Peyer's patch (tissue), 4 donors: ENCODE results near the gene LMAN1. TPM values are rescaled to one million over a fixed set of nuclear protein-coding genes. Genes with fewer than 3 reads are reported as not detected.

Experiments used
- DNase-seq, 3 donors: peaks; one replicate each; pipeline ENCODE4 v3.0.0-alpha.2; 2017 to 2019
- H3K27ac ChIP-seq, 4 donors: fragments of 200-600 bp; sonication (generic); one replicate each; pipeline ENCODE4 v1.5.1; 2016 to 2019
- H3K27me3 ChIP-seq, 2 donors: fragments of 200-600 bp; sonication (generic); one replicate each; pipeline ENCODE4 v1.5.1; 2019
- H3K36me3 ChIP-seq, 3 donors: fragments of 200-600 bp; sonication (generic); one replicate each; pipeline ENCODE4 v1.5.1; 2016 to 2019
- H3K4me1 ChIP-seq, 4 donors: fragments of 200-600 bp; sonication (generic); one replicate each; pipeline ENCODE4 v1.5.1; 2016 to 2019
- H3K4me3 ChIP-seq, 4 donors: fragments of 200-600 bp; sonication (generic); 1 replicate in 3 of 4; 2 replicates in 1 of 4; pipeline ENCODE4 v1.5.1; 2016 to 2019; ENCODE audit warnings: mild to moderate bottlenecking in 1 of 4
- H3K9me3 ChIP-seq, 4 donors: fragments of 200-600 bp; sonication (generic); one replicate each; pipeline ENCODE4 v1.5.1; 2016 to 2019; ENCODE audit warnings: mild to moderate bottlenecking in 1 of 4
- POLR2A ChIP-seq, 2 donors: fragments of 450-650 bp; IDR thresholded peaks; one replicate each; pipeline ENCODE4 v1.5.1; 2017; ENCODE audit warnings: antibody characterized with exemption in 2 of 2, mild to moderate bottlenecking in 2 of 2, moderate library complexity in 2 of 2
- total RNA-seq, 4 donors: library from RNA; depleted of rRNA; stranded (reverse); fragments of >200 nt; gene quantifications; one replicate each; pipeline ENCODE4 v1.1.0, GENCODE V29; 2016
- TF ChIP-seq, protein P1 (sequence below), 6 experiments: fragments of 450-650 bp in 4 of 6; fragments of 200-600 bp in 2 of 6; sonication (generic) in 1 of 6; IDR thresholded peaks; one replicate each; pipeline ENCODE4 v1.5.1; 2017 to 2019; ENCODE audit warnings: antibody characterized with exemption in 6 of 6, mild to moderate bottlenecking in 3 of 6, moderate library complexity in 1 of 6

Gene LMAN1
- total RNA-seq, 4 donors from 2014 or later = 59.7 to 78.5 (median 63.2) TPM

DNA sequence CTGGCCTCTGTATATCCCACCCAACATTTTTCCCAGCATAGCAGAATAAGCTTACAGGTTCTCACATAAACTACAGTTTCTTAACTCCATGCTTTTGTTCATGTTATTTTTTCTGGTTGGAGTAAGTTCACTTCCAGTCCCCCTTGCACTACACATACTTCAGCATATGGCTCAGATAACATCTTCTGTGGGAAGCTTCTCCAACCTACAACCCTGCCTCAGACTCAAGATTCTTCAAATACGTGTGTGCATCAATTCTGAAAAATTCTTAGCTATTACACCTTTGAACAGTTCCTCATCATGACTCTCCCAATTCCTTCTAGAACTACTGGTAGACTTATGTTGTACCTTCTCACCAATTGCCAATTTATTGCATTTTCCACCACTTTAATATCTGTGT is 33.1 kb downstream of the LMAN1 start:
- Histone ChIP-seq H3K9me3 (no peaks in the 10 kb centered on the region), H3K4me1 (no peaks in the 10 kb centered on the region), H3K27me3 (no peaks in the 10 kb centered on the region), H3K36me3 (peaks cover 0 to 38% (median 0%) of the 10 kb centered on the region in 3 donors), H3K4me3 (no peak overlapping the region), H3K27ac (no peak overlapping the region)
- no peak for TF ChIP-seq POLR2A (IDR thresholded peaks at IDR 0.05)
- TF ChIP-seq, protein P1, sequence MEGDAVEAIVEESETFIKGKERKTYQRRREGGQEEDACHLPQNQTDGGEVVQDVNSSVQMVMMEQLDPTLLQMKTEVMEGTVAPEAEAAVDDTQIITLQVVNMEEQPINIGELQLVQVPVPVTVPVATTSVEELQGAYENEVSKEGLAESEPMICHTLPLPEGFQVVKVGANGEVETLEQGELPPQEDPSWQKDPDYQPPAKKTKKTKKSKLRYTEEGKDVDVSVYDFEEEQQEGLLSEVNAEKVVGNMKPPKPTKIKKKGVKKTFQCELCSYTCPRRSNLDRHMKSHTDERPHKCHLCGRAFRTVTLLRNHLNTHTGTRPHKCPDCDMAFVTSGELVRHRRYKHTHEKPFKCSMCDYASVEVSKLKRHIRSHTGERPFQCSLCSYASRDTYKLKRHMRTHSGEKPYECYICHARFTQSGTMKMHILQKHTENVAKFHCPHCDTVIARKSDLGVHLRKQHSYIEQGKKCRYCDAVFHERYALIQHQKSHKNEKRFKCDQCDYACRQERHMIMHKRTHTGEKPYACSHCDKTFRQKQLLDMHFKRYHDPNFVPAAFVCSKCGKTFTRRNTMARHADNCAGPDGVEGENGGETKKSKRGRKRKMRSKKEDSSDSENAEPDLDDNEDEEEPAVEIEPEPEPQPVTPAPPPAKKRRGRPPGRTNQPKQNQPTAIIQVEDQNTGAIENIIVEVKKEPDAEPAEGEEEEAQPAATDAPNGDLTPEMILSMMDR (IDR thresholded peaks at IDR 0.05) = no peak
- no peak for DNase-seq

DNA sequence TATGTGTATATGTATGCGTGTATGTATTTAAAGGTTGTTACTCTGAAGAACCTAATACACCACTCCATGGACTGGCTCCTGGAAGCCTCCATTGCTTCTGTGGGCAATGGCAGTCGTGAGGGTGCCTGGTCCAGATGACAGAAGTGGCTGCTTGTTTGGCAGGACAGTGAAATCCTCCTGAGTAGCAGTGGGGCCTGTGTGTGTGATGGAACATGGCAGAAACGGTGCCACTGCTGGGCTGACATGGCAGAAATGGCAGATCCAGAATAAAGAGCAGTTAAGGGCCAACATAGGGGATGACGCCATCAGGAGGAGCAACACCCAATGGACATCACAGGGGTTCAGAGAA is 34.5 kb downstream of the LMAN1 start:
- peaks cover 0 to 24% (median 0%) of the 10 kb centered on the region in 3 donors for H3K36me3 ChIP-seq
- H3K27ac ChIP-seq = no peak overlapping the region
- TF ChIP-seq, protein P1 (IDR thresholded peaks at IDR 0.05) = no peak
- no peak for TF ChIP-seq POLR2A (IDR thresholded peaks at IDR 0.05)
- H3K9me3 ChIP-seq = no peaks in the 10 kb centered on the region
- DNase-seq = no peak
- H3K4me1 ChIP-seq = no peaks in the 10 kb centered on the region
- no peaks in the 10 kb centered on the region for H3K27me3 ChIP-seq
- H3K4me3 ChIP-seq = no peak overlapping the region

DNA sequence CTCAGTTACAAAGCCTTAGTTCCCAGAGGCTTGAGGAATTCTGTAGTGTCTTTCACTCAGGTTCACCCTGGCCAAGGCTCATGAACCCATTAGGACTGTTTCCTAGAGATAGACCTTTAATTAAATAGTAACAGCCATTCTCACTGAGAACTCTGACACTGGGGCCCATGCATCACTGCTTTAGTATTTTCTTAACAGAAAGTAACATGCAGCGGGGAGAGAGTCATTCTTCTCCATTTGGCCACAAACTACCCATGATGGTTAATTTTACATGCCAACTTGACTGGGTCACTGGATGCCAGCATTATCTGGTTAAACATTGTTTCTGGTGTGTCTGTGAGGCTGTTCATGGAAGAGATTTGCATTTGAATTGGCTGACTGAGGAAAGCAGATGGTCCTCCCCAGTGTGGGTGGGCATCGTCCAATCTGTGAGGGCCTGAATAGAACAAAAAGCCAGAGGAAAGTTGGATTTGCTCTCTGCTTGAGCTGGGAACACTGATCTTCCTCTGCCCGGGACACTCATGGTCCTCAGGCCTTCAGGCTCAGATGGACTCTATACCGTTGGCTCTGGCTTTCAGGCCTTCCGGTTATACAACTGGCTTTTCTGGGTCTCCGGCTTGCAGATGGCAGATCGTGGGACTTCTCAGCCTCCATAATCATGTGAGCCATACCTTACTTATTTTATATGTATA is 35.0 kb downstream of the LMAN1 start:
- no peak for DNase-seq
- H3K4me3 ChIP-seq = no peak overlapping the region
- peaks cover 0 to 19% (median 0%) of the 10 kb centered on the region in 3 donors for H3K36me3 ChIP-seq
- H3K4me1 ChIP-seq = no peaks in the 10 kb centered on the region
- H3K27ac ChIP-seq = no peak overlapping the region
- no peaks in the 10 kb centered on the region for H3K9me3 ChIP-seq
- no peak for TF ChIP-seq POLR2A (IDR thresholded peaks at IDR 0.05)
- TF ChIP-seq, protein P1 (IDR thresholded peaks at IDR 0.05) = no peak
- H3K27me3 ChIP-seq = no peaks in the 10 kb centered on the region

DNA sequence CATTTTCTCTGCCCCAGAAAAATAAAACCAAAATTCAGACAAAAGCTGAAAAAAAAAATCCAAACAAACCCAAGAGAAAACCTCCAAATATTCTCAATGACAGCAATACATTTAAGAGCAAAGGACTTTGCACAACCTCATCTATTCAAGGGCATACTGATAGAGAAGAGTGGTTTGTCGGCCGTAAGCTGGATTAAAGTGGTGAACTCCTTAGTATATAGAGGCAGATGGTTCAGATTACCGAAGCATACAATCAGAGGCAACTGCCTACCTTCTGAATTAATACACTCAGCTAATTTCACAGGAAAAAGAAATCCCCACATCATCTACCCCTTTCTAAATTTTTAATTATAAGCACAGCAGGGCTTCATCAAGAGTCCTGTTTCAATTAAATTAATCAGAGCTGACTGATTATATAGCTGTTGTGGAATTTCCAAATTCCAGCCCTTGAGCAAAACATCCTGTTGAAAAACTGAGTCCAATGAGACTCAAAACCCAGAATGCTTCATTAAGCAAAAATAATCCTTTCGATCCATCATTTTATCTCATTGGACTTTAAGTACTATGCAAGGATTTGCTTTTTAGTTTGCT is 40.5 kb downstream of the LMAN1 start, which contains the start of gene CPLX4:
Gene CPLX4, minus strand, starts transcription at position 190 of the 591 bp plus-strand sequence. Its CDS starts 187 bp downstream, at position 3.
- no peaks in the 10 kb centered on the region for H3K9me3 ChIP-seq
- H3K4me3 ChIP-seq = no peak within 1 kb of the TSS
- no peaks in the 10 kb centered on the region for H3K36me3 ChIP-seq
- no peaks in the 10 kb centered on the region for H3K4me1 ChIP-seq
- TF ChIP-seq, protein P1 (IDR thresholded peaks at IDR 0.05) = no peak
- TF ChIP-seq POLR2A (IDR thresholded peaks at IDR 0.05) = no peak
- no peak for DNase-seq
- H3K27ac ChIP-seq = no peak within 1 kb of the TSS
- no peaks in the 10 kb centered on the region for H3K27me3 ChIP-seq

DNA sequence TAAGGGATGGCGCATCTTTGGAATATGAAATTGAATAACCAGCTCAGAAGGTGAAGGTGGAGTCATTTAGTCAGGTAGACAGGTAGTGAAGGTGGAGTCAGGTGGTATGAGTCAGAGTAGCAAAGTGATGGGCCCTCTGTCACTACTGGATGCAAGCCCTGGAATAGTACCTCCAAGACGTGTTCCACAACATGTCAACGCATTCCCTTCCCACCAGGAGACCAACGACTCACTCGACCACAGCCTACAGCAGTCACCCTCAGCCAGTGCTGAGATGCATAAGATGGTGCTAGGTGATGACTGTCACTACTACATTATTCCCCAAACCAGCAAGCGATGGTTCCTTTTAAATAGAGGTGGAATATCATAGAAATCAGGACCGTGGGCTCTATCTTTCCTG is 47.4 kb downstream of the LMAN1 start:
- H3K4me3 ChIP-seq = no peak overlapping the region
- no peak for TF ChIP-seq POLR2A (IDR thresholded peaks at IDR 0.05)
- TF ChIP-seq, protein P1 (IDR thresholded peaks at IDR 0.05) = no peak
- no peak overlapping the region for H3K27ac ChIP-seq
- no peaks in the 10 kb centered on the region for H3K9me3 ChIP-seq
- H3K4me1 ChIP-seq = peaks cover 0 to 12% (median 0%) of the 10 kb centered on the region in 4 donors
- no peak for DNase-seq
- peaks cover 0 to 4% of the 10 kb centered on the region in 2 donors for H3K27me3 ChIP-seq
- no peaks in the 10 kb centered on the region for H3K36me3 ChIP-seq
